ENCODE data around the gene TMEM175. TPM values are rescaled to one million over a fixed set of nuclear protein-coding genes. Genes with fewer than 3 reads are reported as not detected.
A peak's percentile ranks its signal among the peaks of the same experiment; 100 is the strongest.

TMEM175 gene
- total and polyA plus RNA-seq, 2 of the 8 experiments (the other 6 are each of a cell fraction or from before 2014, with no cell fraction given) = 4.9 to 20.7 TPM

DNA sequence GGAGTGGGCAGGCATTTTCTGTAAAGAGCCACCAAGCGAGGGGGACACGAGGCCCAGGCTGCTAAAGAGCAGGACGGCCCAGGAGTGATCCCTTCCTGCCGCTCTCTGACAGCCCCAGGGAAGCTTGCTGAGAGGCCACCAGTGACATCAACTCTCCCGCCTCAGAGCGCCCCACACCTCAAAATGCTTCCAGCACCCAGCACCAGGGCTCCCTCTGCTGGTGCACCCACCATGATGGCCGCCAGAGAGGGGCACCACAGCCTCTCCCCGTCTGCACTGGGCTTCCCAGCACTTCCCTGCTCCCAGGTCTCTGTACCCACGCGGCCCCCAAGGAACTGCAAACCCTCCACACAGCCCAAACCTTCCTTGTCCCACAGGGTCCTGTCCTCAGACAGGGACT is 40.5 kb upstream of the TMEM175 start:
- H3K27me3 ChIP-seq (replicated peaks in 1 of 4; ENCODE audit: control insufficient read depth in 3 of 4, extremely low read depth in 1 of 4, insufficient read depth in 3 of 4, low read length in 3 of 4) = no peaks in the 10 kb centered on the region
- peaks cover 0 to 6% of the 10 kb centered on the region in 2 experiments; a peak in 1 of 4 replicates for H3K9me3 ChIP-seq (ENCODE audit: insufficient read depth in 2 of 2, low read depth in 1 of 2, low read length in 1 of 2)
- H3K23ac ChIP-seq (ENCODE audit: insufficient read length) = no peak overlapping the region
- H4K5ac ChIP-seq (ENCODE audit: insufficient read length, low read depth, low read length) = no peak overlapping the region
- H4K20me1 ChIP-seq (replicated peaks in 1 of 2; ENCODE audit: control insufficient read depth in 1 of 2, insufficient read depth in 2 of 2, low read length in 2 of 2) = peaks cover 0 to 19% of the 10 kb centered on the region in 2 experiments
- H3K23me2 ChIP-seq (ENCODE audit: low read depth, low read length) = no peaks in the 10 kb centered on the region; the same call in 1 of the 2 replicates
- no peaks in the 10 kb centered on the region for H3K79me2 ChIP-seq (ENCODE audit: control insufficient read depth in 1 of 2, insufficient read depth in 2 of 2, low read length in 2 of 2)
- no peak overlapping the region for H2AK5ac ChIP-seq (ENCODE audit: low read depth, low read length)
- H3K4me3 ChIP-seq (ENCODE audit: extremely low read depth in 1 of 4, insufficient read depth in 2 of 4, low read depth in 3 of 4, low read length in 4 of 4) = no peak overlapping the region
- H2BK20ac ChIP-seq (ENCODE audit: low read length) = no peak overlapping the region
- H2BK12ac ChIP-seq (ENCODE audit: low read depth, low read length) = no peak overlapping the region
- H2BK15ac ChIP-seq (ENCODE audit: low read length) = no peak overlapping the region
- H4K91ac ChIP-seq (replicated peaks; ENCODE audit: insufficient read length, low read length) = no peak overlapping the region
- H3K14ac ChIP-seq (ENCODE audit: insufficient read length) = no peak overlapping the region
- H3K4ac ChIP-seq (replicated peaks; ENCODE audit: insufficient read length, low read depth, low read length) = no peak overlapping the region
- no peaks in the 10 kb centered on the region for H3K4me1 ChIP-seq (replicated peaks in 1 of 4; ENCODE audit: control insufficient read depth in 3 of 4, insufficient read depth in 4 of 4, low read length in 3 of 4)
- no peak overlapping the region for H3K4me2 ChIP-seq (ENCODE audit: insufficient read depth in 1 of 2, low read depth in 2 of 2, low read length in 2 of 2)
- H2BK120ac ChIP-seq (replicated peaks; ENCODE audit: low read depth, low read length) = no peak overlapping the region
- H2BK5ac ChIP-seq (ENCODE audit: low read depth, low read length) = no peak overlapping the region
- H3K27ac ChIP-seq (ENCODE audit: low read depth, low read length) = no peak overlapping the region
- peak in 1 of 2 experiments; percentile 81 for DNase-seq (ENCODE audit: low read depth in 1 of 2, low spot score in 2 of 2)
- H3K56ac ChIP-seq (replicated peaks; ENCODE audit: insufficient read length, low read depth, low read length) = no peak overlapping the region
- no peak overlapping the region for H4K8ac ChIP-seq (ENCODE audit: extremely low read depth, insufficient read depth, low read length)
- H3K18ac ChIP-seq (ENCODE audit: extremely low read depth, low read length) = no peak overlapping the region
- 69% methylated on average over 10 of the region's 10 CpGs; no CpG with 5 or more reads in 1 of the 2 experiments for WGBS, 2 experiments (ENCODE audit: extremely low coverage in 1 of 2, insufficient coverage in 1 of 2, insufficient read length in 1 of 2, insufficient replicate concordance in 2 of 2, low coverage in 1 of 2, low lambda C conversion rate in 2 of 2, missing lambda C conversion rate in 1 of 2)
- ChIA-PET CTCF (ENCODE audit: partially characterized antibody) (interaction anchor here (0.6 to 5.1 kb wide), 23 partner anchors 11 to 202 kb away, joined by 3 to 34 read pairs (median 4); partner anchors contain the start of genes SLC26A1 and TMEM175), POLR2A (ENCODE audit: partially characterized antibody) (no interaction called here)
- peaks cover 0 to 10% (median 2%) of the 10 kb centered on the region in 4 experiments; a peak in 4 of 8 replicates for H3K36me3 ChIP-seq (ENCODE audit: control insufficient read depth in 2 of 4, insufficient read depth in 4 of 4, low read length in 3 of 4)
- no peak overlapping the region for H2AFZ ChIP-seq (ENCODE audit: low read length)
- H3K79me1 ChIP-seq (ENCODE audit: low read depth, low read length) = no peaks in the 10 kb centered on the region; the same call in 1 of the 2 replicates
- no peak overlapping the region for H3K9ac ChIP-seq (replicated peaks in 1 of 4; ENCODE audit: extremely low read depth in 1 of 4, low read depth in 3 of 4, low read length in 3 of 4)
- no peak for FAIRE-seq
- TF ChIP-seq TCF12 (IDR thresholded peaks at IDR 0.05; ENCODE audit: low read depth, low read length) = no peak
